Esophagus squamous epithelium (tissue), 4 donors: ENCODE data around the gene SH2B2.

ENCODE experiments used
- CTCF ChIP-seq, 6 experiments: fragments of 450-650 bp in 4 of 6; fragments of 200-600 bp in 2 of 6; sonication (generic) in 2 of 6; IDR thresholded peaks; one replicate each; pipeline ENCODE4 v1.5.1; 2016 to 2019; ENCODE audit warnings: antibody characterized with exemption in 6 of 6, mild to moderate bottlenecking in 4 of 6, moderate library complexity in 4 of 6
- POLR2A ChIP-seq, 4 donors: fragments of 450-650 bp; IDR thresholded peaks; one replicate each; pipeline ENCODE4 v1.6.1; 2017; ENCODE audit warnings: antibody characterized with exemption in 4 of 4, mild to moderate bottlenecking in 4 of 4, moderate library complexity in 3 of 4

- no peak for TF ChIP-seq CTCF (IDR thresholded peaks at IDR 0.05)
- TF ChIP-seq POLR2A (IDR thresholded peaks at IDR 0.05) = no peak
These were observed 25.2 kb upstream of the SH2B2 start for GRCh38 chr7:102261451-102261850.
